KMS-11 (cell line): ENCODE measurements around the gene HGF.

Source experiments
- H2AFZ ChIP-seq: fragments of 200-600 bp; sonication (generic); 2 replicates; pipeline ENCODE4 v1.6.1; 2016; ENCODE audit warnings: antibody characterized with exemption, mixed run types, low read depth
- H3K27ac ChIP-seq: fragments of 200-600 bp; sonication (generic); 2 replicates; pipeline ENCODE4 v1.6.1; 2016; ENCODE audit warnings: mild to moderate bottlenecking, mixed run types
- H3K27me3 ChIP-seq: fragments of 200-600 bp; sonication (generic); 2 replicates; pipeline ENCODE4 v1.6.1; 2017; ENCODE audit warnings: mild to moderate bottlenecking, low read depth, mixed run types, moderate library complexity; ENCODE audit not compliant: insufficient read depth
- H3K36me3 ChIP-seq: fragments of 200-600 bp; sonication (generic); 2 replicates; pipeline ENCODE4 v1.6.1; 2017; ENCODE audit warnings: mild to moderate bottlenecking, mixed run types; ENCODE audit not compliant: insufficient read depth
- H3K4me1 ChIP-seq: fragments of 200-600 bp; sonication (generic); 2 replicates; pipeline ENCODE4 v1.6.1; 2016; ENCODE audit warnings: mild to moderate bottlenecking, low read depth, mixed run types; ENCODE audit not compliant: poor library complexity, severe bottlenecking
- H3K4me2 ChIP-seq: fragments of 200-600 bp; sonication (generic); 2 replicates; pipeline ENCODE4 v1.7.0; 2016; ENCODE audit warnings: mild to moderate bottlenecking, mixed run types
- H3K4me3 ChIP-seq: fragments of 200-600 bp; sonication (generic); IDR thresholded peaks from 2 replicates; pipeline ENCODE4 v1.6.1; 2017; ENCODE audit warnings: low read depth, low read length, mixed read lengths; ENCODE audit not compliant: insufficient read depth
- H3K79me2 ChIP-seq: fragments of 200-600 bp; sonication (generic); 2 replicates; pipeline ENCODE4 v1.6.1; 2016; ENCODE audit warnings: low read depth, mixed run types; ENCODE audit not compliant: insufficient read depth
- H3K9ac ChIP-seq: fragments of 200-600 bp; sonication (generic); 2 replicates; pipeline ENCODE4 v1.6.1; 2016; ENCODE audit warnings: mild to moderate bottlenecking, mixed run types
- H4K20me1 ChIP-seq: fragments of 200-600 bp; sonication (generic); 2 replicates; pipeline ENCODE4 v1.6.1; 2016; ENCODE audit warnings: mild to moderate bottlenecking, mixed run types; ENCODE audit not compliant: insufficient read depth
- TF ChIP-seq, protein P1 (sequence below): fragments of 200-600 bp; sonication (generic); conservative IDR thresholded peaks from 2 replicates; pipeline ENCODE4 v1.6.1; 2017; ENCODE audit warnings: low read depth, mild to moderate bottlenecking, antibody characterized with exemption, low read length, moderate library complexity, mixed read lengths

The HGF gene

DNA sequence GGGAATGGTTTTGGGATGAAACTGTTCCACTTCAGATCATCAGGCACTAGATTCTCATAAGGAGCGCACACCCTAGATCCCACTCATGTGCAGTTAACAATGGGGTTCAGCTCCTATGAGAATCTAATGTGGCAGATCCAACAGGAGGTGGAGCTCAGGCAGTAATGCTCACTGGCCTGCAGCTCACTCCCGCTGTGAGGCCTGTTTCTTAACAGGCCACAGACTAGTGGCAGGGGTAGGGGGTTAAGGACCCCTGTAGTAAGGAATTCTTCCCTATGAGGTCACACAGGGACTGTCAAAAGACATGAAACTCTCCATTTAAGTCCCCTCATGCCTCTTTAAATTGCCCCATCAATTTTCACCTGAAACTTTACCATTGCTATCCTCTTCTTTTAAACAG lies 8.0 kb downstream of the HGF start:
- no peak overlapping the region for H3K9ac ChIP-seq
- H2AFZ ChIP-seq, result no peak overlapping the region
- no peaks in the 10 kb centered on the region for H4K20me1 ChIP-seq
- peaks cover 48% of the 10 kb centered on the region for H3K4me1 ChIP-seq
- peaks cover 19% of the 10 kb centered on the region; the same call in 1 of the 2 replicates for H3K36me3 ChIP-seq
- no peak overlapping the region for H3K4me3 ChIP-seq
- TF ChIP-seq, protein P1, sequence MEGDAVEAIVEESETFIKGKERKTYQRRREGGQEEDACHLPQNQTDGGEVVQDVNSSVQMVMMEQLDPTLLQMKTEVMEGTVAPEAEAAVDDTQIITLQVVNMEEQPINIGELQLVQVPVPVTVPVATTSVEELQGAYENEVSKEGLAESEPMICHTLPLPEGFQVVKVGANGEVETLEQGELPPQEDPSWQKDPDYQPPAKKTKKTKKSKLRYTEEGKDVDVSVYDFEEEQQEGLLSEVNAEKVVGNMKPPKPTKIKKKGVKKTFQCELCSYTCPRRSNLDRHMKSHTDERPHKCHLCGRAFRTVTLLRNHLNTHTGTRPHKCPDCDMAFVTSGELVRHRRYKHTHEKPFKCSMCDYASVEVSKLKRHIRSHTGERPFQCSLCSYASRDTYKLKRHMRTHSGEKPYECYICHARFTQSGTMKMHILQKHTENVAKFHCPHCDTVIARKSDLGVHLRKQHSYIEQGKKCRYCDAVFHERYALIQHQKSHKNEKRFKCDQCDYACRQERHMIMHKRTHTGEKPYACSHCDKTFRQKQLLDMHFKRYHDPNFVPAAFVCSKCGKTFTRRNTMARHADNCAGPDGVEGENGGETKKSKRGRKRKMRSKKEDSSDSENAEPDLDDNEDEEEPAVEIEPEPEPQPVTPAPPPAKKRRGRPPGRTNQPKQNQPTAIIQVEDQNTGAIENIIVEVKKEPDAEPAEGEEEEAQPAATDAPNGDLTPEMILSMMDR, result no peak
- H3K4me2 ChIP-seq, result no peak overlapping the region
- H3K27me3 ChIP-seq, result no peaks in the 10 kb centered on the region
- no peak overlapping the region for H3K27ac ChIP-seq
- H3K79me2 ChIP-seq, result peaks cover 29% of the 10 kb centered on the region; the same call in 1 of the 2 replicates

DNA sequence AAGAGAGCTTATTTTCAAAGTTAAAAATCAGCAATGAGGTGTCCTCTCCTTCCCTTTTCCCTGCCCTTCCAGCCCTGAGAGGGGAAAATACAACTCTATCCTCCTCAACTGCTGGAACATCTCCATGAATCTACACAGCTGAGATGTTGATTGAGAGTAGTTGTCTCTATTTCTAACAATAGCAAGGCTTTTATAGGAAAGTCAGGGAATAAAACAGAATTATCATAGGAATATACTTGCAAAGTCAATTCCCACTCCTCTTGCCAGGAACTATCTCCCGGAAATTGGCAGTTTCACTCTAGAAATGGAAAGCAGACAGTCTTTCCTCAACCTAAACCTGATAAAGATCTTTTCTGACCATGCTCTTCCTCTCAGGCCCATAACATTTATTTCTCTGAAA lies 8.8 kb downstream of the HGF start:
- no peak overlapping the region for H3K4me3 ChIP-seq
- no peaks in the 10 kb centered on the region for H4K20me1 ChIP-seq
- H3K9ac ChIP-seq, result no peak overlapping the region
- H3K79me2 ChIP-seq, result peaks cover 27% of the 10 kb centered on the region; the same call in 1 of the 2 replicates
- H3K27me3 ChIP-seq, result no peaks in the 10 kb centered on the region
- H3K36me3 ChIP-seq, result peaks cover 25% of the 10 kb centered on the region; the same call in 1 of the 2 replicates
- peaks cover 49% of the 10 kb centered on the region for H3K4me1 ChIP-seq
- no peak overlapping the region for H2AFZ ChIP-seq
- TF ChIP-seq, protein P1, result no peak
- H3K4me2 ChIP-seq, result no peak overlapping the region
- no peak overlapping the region for H3K27ac ChIP-seq

DNA sequence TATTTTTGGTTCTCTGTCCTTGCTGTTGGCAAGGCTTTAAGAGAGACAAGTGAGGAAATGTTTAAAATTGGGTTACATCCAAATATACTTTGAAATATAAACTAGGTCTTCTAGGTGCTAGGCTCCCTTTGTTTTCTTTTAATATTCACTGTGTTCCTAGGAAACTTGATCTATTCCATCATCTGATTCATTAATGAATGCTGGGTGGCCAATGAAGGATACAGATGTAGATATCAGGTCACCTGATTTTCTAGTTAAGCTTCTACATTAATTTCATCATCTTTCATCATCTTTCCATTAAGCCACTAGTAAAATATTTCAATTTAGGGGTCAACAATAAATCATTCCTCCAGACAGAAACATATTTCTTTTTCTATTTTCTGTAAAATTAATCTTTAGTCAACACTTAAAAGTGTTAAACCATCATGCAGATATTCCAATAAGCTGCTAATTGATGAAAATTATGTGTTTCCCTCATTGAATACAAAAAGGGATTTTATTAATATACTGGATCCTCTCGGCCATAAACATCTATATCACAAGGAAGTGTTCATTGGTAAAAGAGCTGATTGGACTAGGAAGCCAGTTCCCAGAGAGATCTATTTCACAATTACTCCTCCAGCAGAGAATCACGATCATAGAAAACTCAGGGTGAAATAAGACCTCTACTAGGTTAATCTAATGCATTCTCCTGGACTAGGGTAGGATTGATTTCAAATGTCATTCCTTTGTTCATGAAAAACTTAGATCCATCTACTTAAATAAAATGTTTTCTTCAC lies 14.7 kb downstream of the HGF start:
- Histone ChIP-seq H3K36me3 (peaks cover 17% of the 10 kb centered on the region; the same call in 1 of the 2 replicates), H4K20me1 (no peaks in the 10 kb centered on the region), H3K9ac (no peak overlapping the region), H3K27me3 (no peaks in the 10 kb centered on the region), H3K27ac (no peak overlapping the region), H3K4me2 (no peak overlapping the region), H3K4me3 (no peak overlapping the region), H3K79me2 (no peaks in the 10 kb centered on the region), H3K4me1 (peaks cover 39% of the 10 kb centered on the region), H2AFZ (no peak overlapping the region)
- TF ChIP-seq, protein P1, result no peak

- H3K79me2 ChIP-seq, result no peaks in the 10 kb centered on the region
- H3K27ac ChIP-seq, result no peak overlapping the region
- no peak overlapping the region for H3K9ac ChIP-seq
- no peak overlapping the region for H2AFZ ChIP-seq
- H3K4me2 ChIP-seq, result no peak overlapping the region
- peaks cover 31% of the 10 kb centered on the region for H3K4me1 ChIP-seq
- H3K36me3 ChIP-seq, result peaks cover 11% of the 10 kb centered on the region; the same call in 1 of the 2 replicates
- TF ChIP-seq, protein P1, result no peak
- H4K20me1 ChIP-seq, result no peaks in the 10 kb centered on the region
- H3K27me3 ChIP-seq, result no peaks in the 10 kb centered on the region
- H3K4me3 ChIP-seq, result no peak overlapping the region
These were observed 16.5 kb downstream of the HGF start for GRCh38 chr7:81753392-81753791.
